Neural cell (in vitro differentiated cells): ENCODE results near the gene RPS6KA2.

Experiments used
- EP300 ChIP-seq: fragments of 450-650 bp; conservative IDR thresholded peaks from 2 replicates; pipeline ENCODE4 v1.6.1; 2014; ENCODE audit warnings: antibody characterized with exemption, mild to moderate bottlenecking, moderate library complexity; ENCODE audit not compliant: poor library complexity, severe bottlenecking
- EZH2 ChIP-seq: fragments of 200-600, 300-800 bp; shearing (Covaris generic), sonication (generic); IDR thresholded peaks from 2 replicates; pipeline ENCODE4 v1.6.1; 2014; ENCODE audit warnings: antibody characterized with exemption, low read length, borderline replicate concordance, mild to moderate bottlenecking; ENCODE audit not compliant: insufficient read depth, poor library complexity, severe bottlenecking
- SMC3 ChIP-seq: fragments of 450-650 bp; conservative IDR thresholded peaks from 2 replicates; pipeline ENCODE4 v1.6.1; 2014; ENCODE audit warnings: antibody characterized with exemption, mild to moderate bottlenecking, moderate library complexity; ENCODE audit not compliant: poor library complexity
- TAF1 ChIP-seq: IDR thresholded peaks from 2 replicates; pipeline ENCODE4 v1.6.1; 2012; ENCODE audit warnings: low read depth
- TF ChIP-seq, protein P1 (sequence below): fragments of 450-650 bp; IDR thresholded peaks from 2 replicates; pipeline ENCODE4 v1.5.1; 2014; ENCODE audit warnings: antibody characterized with exemption, mild to moderate bottlenecking, moderate library complexity; ENCODE audit not compliant: poor library complexity, severe bottlenecking
- TF ChIP-seq, protein P2 (sequence below): IDR thresholded peaks from 2 replicates; pipeline ENCODE4 v1.6.1; 2012; ENCODE audit warnings: borderline replicate concordance

DNA sequence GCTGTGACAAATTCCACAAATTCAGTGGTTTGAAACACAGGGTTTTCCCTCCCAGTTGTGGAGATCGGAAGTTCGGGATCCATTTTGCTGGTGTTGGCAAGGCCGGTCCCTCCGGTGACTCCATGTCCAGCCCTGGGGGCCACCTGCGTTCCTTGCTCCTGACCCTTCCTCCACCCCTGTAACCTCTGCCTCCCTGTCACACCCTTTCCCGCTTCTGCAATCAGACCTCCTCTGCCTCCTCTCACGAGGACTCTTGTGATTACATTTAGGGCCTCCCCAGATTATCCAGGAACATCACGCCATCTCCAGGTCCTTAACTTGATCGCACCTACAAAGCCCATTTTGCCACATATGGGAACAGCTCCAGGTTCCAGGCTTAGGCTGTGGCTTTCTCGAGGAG is 12.5 kb downstream of the RPS6KA2 start:
- TF ChIP-seq, protein P1, sequence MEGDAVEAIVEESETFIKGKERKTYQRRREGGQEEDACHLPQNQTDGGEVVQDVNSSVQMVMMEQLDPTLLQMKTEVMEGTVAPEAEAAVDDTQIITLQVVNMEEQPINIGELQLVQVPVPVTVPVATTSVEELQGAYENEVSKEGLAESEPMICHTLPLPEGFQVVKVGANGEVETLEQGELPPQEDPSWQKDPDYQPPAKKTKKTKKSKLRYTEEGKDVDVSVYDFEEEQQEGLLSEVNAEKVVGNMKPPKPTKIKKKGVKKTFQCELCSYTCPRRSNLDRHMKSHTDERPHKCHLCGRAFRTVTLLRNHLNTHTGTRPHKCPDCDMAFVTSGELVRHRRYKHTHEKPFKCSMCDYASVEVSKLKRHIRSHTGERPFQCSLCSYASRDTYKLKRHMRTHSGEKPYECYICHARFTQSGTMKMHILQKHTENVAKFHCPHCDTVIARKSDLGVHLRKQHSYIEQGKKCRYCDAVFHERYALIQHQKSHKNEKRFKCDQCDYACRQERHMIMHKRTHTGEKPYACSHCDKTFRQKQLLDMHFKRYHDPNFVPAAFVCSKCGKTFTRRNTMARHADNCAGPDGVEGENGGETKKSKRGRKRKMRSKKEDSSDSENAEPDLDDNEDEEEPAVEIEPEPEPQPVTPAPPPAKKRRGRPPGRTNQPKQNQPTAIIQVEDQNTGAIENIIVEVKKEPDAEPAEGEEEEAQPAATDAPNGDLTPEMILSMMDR: no peak
- TF ChIP-seq, protein P2, sequence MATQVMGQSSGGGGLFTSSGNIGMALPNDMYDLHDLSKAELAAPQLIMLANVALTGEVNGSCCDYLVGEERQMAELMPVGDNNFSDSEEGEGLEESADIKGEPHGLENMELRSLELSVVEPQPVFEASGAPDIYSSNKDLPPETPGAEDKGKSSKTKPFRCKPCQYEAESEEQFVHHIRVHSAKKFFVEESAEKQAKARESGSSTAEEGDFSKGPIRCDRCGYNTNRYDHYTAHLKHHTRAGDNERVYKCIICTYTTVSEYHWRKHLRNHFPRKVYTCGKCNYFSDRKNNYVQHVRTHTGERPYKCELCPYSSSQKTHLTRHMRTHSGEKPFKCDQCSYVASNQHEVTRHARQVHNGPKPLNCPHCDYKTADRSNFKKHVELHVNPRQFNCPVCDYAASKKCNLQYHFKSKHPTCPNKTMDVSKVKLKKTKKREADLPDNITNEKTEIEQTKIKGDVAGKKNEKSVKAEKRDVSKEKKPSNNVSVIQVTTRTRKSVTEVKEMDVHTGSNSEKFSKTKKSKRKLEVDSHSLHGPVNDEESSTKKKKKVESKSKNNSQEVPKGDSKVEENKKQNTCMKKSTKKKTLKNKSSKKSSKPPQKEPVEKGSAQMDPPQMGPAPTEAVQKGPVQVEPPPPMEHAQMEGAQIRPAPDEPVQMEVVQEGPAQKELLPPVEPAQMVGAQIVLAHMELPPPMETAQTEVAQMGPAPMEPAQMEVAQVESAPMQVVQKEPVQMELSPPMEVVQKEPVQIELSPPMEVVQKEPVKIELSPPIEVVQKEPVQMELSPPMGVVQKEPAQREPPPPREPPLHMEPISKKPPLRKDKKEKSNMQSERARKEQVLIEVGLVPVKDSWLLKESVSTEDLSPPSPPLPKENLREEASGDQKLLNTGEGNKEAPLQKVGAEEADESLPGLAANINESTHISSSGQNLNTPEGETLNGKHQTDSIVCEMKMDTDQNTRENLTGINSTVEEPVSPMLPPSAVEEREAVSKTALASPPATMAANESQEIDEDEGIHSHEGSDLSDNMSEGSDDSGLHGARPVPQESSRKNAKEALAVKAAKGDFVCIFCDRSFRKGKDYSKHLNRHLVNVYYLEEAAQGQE: no peak
- TF ChIP-seq EZH2 (no peak), EP300 (no peak), TAF1 (no peak), SMC3 (no peak)
